Lower leg skin (tissue), 4 donors: ENCODE results near the gene CCDC195. TPM values are rescaled to one million over a fixed set of nuclear protein-coding genes. Genes with fewer than 3 reads are reported as not detected.

ENCODE experiments used
- DNase-seq, 2 donors: peaks; one replicate each; pipeline ENCODE4 v3.0.0-alpha.2; 2019; ENCODE audit warnings: low spot score in 2 of 2
- H3K4me3 ChIP-seq: fragments of 200-600 bp; sonication (generic); 2 replicates; pipeline ENCODE4 v1.5.1; 2017; ENCODE audit warnings: mild to moderate bottlenecking, low read depth; ENCODE audit not compliant: poor library complexity, severe bottlenecking
- POLR2A ChIP-seq, 2 donors: fragments of 450-650 bp; IDR thresholded peaks; one replicate each; pipeline ENCODE4 v1.6.1; 2016 to 2017; ENCODE audit warnings: antibody characterized with exemption in 2 of 2, mild to moderate bottlenecking in 1 of 2, moderate library complexity in 1 of 2
- WGBS, 2 donors: methylation state at CpG; one replicate each; pipeline ENCODE4 v1.1.5; 2018; 5-methylcytosine and 5-hydroxymethylcytosine counted together
- intact Hi-C: fragments of 100-400 bp; cut with DNase I; formaldehyde crosslinking; loops from one replicate; pipeline ENCODE4 v1.15.0; 2023; ENCODE audit warnings: low total_unique reads
- total RNA-seq, 4 donors: library from RNA; depleted of rRNA; stranded (reverse); fragments of >200 nt; gene quantifications; one replicate each; pipeline ENCODE4 v1.1.0, GENCODE V29; 2016
- TF ChIP-seq, protein P1 (sequence below), 3 donors: fragments of 450-650 bp; IDR thresholded peaks; one replicate each; pipeline ENCODE4 v1.5.1; 2016; ENCODE audit warnings: antibody characterized with exemption in 3 of 3, mild to moderate bottlenecking in 3 of 3, moderate library complexity in 2 of 3

The CCDC195 gene
- total RNA-seq, 4 donors from 2014 or later, result not detected

DNA sequence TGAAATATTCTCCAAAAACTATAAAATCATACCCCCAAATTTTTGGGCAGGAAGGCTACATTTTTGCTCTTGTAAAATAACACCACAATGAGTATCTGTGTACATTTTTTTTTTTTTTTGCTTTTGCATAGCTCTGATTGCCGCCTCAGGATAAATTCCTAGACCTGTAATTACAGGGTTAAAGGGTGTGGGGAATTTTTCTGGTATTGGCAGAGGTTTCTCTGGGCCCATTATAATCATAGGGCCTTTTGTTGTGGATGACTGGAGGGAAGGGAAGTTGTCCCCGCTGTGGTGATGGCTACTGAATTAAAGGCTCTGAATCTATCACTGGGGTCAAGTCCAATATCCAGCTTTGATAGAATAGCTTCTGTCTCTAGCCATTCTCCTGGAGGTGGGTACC is 26.6 kb downstream of the CCDC195 start:
- no peak overlapping the region for H3K4me3 ChIP-seq
- TF ChIP-seq, protein P1, sequence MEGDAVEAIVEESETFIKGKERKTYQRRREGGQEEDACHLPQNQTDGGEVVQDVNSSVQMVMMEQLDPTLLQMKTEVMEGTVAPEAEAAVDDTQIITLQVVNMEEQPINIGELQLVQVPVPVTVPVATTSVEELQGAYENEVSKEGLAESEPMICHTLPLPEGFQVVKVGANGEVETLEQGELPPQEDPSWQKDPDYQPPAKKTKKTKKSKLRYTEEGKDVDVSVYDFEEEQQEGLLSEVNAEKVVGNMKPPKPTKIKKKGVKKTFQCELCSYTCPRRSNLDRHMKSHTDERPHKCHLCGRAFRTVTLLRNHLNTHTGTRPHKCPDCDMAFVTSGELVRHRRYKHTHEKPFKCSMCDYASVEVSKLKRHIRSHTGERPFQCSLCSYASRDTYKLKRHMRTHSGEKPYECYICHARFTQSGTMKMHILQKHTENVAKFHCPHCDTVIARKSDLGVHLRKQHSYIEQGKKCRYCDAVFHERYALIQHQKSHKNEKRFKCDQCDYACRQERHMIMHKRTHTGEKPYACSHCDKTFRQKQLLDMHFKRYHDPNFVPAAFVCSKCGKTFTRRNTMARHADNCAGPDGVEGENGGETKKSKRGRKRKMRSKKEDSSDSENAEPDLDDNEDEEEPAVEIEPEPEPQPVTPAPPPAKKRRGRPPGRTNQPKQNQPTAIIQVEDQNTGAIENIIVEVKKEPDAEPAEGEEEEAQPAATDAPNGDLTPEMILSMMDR (IDR thresholded peaks at IDR 0.05), result no peak
- no peak for TF ChIP-seq POLR2A (IDR thresholded peaks at IDR 0.05)
- DNase-seq, result no peak
- WGBS, 2 donors, result 46 to 60% methylated on average over 2 of the region's 2 CpGs
- intact Hi-C loops, result loop anchor here (5.0 kb wide), 1 partner anchor 1953 kb away; no protein-coding TSS in a partner anchor

- H3K4me3 ChIP-seq, result no peak overlapping the region
- WGBS, 2 donors, result 82 to 89% methylated on average over 2 of the region's 2 CpGs
- TF ChIP-seq POLR2A (IDR thresholded peaks at IDR 0.05), result no peak
- TF ChIP-seq, protein P1 (IDR thresholded peaks at IDR 0.05), result no peak
- no peak for DNase-seq
- intact Hi-C loops, result loop anchor here (5.0 kb wide), 1 partner anchor 1953 kb away; no protein-coding TSS in a partner anchor
Observed at GRCh38 chr2:224688997-224689396, 27.2 kb downstream of the CCDC195 start.

DNA sequence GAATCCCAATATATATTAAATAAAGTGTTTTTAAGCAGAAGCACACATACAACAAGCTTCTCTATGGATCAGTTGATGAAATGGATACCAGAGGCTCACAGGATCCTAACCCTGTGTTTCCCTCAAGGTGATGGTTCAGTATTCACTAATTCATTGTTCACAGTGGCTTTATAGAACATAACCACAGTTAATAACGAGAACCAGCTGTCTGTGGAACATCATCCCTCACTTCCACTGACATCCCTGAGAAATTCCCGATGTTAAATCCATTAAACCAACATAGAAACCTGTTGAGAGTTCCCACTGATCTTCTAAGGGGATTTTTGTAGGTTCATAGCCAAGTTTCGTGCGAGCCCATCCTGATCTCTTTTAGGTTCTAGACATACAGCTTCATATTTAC is 29.0 kb downstream of the CCDC195 start:
- intact Hi-C loops, result loop anchor here (5.0 kb wide), 1 partner anchor 1955 kb away; no protein-coding TSS in a partner anchor
- TF ChIP-seq POLR2A (IDR thresholded peaks at IDR 0.05), result no peak
- TF ChIP-seq, protein P1 (IDR thresholded peaks at IDR 0.05), result no peak
- DNase-seq, result no peak
- WGBS, 2 donors, result 79 to 92% methylated on average over 4 of the region's 4 CpGs
- H3K4me3 ChIP-seq, result no peak overlapping the region

- TF ChIP-seq POLR2A (IDR thresholded peaks at IDR 0.05), result no peak
- TF ChIP-seq, protein P1 (IDR thresholded peaks at IDR 0.05), result no peak
- no peak for DNase-seq
- H3K4me3 ChIP-seq, result no peak overlapping the region
- intact Hi-C loops, result loop anchor here (5.0 kb wide), 1 partner anchor 1957 kb away; no protein-coding TSS in a partner anchor
Observed at GRCh38 chr2:224685121-224685520, 31.0 kb downstream of the CCDC195 start.

GRCh38 chr2:224682134-224682533 is 34.0 kb downstream of the CCDC195 start:
- H3K4me3 ChIP-seq, result no peak overlapping the region
- TF ChIP-seq POLR2A (IDR thresholded peaks at IDR 0.05), result no peak
- TF ChIP-seq, protein P1 (IDR thresholded peaks at IDR 0.05), result no peak
- WGBS, 2 donors, result 28 to 32% methylated on average over 1 of the region's 1 CpG
- DNase-seq, result no peak
- intact Hi-C loops, result no loop called here

DNA sequence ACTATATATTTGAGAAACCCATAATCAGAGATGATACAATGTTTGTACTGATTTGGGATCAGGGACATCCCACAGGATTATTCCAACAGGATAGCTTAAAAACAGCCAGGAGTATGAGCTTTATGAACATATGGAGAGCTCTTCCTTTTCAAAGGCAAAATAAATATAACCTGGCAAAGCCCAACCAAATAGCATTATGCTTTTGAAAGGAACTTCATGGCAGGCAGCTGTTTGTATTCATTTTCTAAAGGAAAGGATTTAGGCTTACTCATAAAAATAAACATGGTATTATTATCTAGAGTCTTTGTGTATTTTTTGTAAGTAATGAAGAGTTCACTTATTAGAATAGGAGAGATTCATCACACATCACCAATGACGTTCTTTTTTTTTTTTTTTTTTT is 44.4 kb downstream of the CCDC195 start:
- intact Hi-C loops, result no loop called here
- 46 to 52% methylated on average over 1 of the region's 1 CpG for WGBS, 2 donors
- DNase-seq, result no peak

More for the DNA sequence above, 44.4 kb downstream of the CCDC195 start:
- TF ChIP-seq, protein P1 (IDR thresholded peaks at IDR 0.05), result no peak
- TF ChIP-seq POLR2A (IDR thresholded peaks at IDR 0.05), result no peak
- no peak overlapping the region for H3K4me3 ChIP-seq
